Measurements from ENCODE around the gene ITGB3BP. TPM values are rescaled to one million over a fixed set of nuclear protein-coding genes. Genes with fewer than 3 reads are reported as not detected.

Gene ITGB3BP
- total RNA-seq, 1 experiment from 2014 or later, result 50.2 TPM

- no peak for TF ChIP-seq ZNF274 (IDR thresholded peaks at IDR 0.05; ENCODE audit: low read depth, low read length)
These were observed 59.8 kb downstream of the ITGB3BP start (continued) for GRCh38 chr1:63463248-63463647.

GRCh38 chr1:63461661-63462230 is 61.3 kb downstream of the ITGB3BP start:
- no peaks in the 10 kb centered on the region; a peak in 1 of 4 replicates for H3K36me3 ChIP-seq (ENCODE audit: control insufficient read depth in 1 of 2, insufficient read depth in 2 of 2, low read length in 2 of 2)
- intact Hi-C loops (cut with micrococcal nuclease), result no loop called here
- DNase-seq (ENCODE audit: low read depth, low spot score) (no peak), ATAC-seq (no peak)
- ChIA-PET CTCF (no interaction called here), RAD21 (ENCODE audit: low non-redundant PET in 1 of 2, low total read pairs in 2 of 2, uncharacterized antibody in 2 of 2, unreplicated experiment in 2 of 2) (no interaction called here), POLR2A (no interaction called here)
- H3K9me3 ChIP-seq (ENCODE audit: control insufficient read depth in 1 of 2, insufficient read depth in 1 of 2, low read depth in 1 of 2, low read length in 2 of 2), result no peaks in the 10 kb centered on the region; a peak in 1 of 4 replicates
- BruUV-seq (replicated peaks), result no TSS peak
- H3K4me3 ChIP-seq (replicated peaks in 1 of 2; ENCODE audit: low read depth in 1 of 2, low read length in 2 of 2), result no peak overlapping the region
- no peak overlapping the region for H3K27ac ChIP-seq (ENCODE audit: low read depth, low read length)
- H3K4me1 ChIP-seq (ENCODE audit: control insufficient read depth in 1 of 2, insufficient read depth in 2 of 2, low read length in 2 of 2), result no peaks in the 10 kb centered on the region
- H3K9ac ChIP-seq (ENCODE audit: low read length), result no peak overlapping the region
- TF ChIP-seq CBX3 (IDR thresholded peaks at IDR 0.05; ENCODE audit: low read depth) (peak; percentile 83; the same call in 1 of the 2 replicates), EZH2phosphoT487 (IDR thresholded peaks at IDR 0.05; ENCODE audit: borderline replicate concordance) (no peak)
- no peaks in the 10 kb centered on the region; the same call in 1 of the 2 replicates for H3K79me2 ChIP-seq (ENCODE audit: insufficient read depth, low read length)
- no peak overlapping the region for H3K4me2 ChIP-seq (ENCODE audit: low read length)
- no peaks in the 10 kb centered on the region for H3K9me2 ChIP-seq (ENCODE audit: insufficient read depth)
- no peaks in the 10 kb centered on the region for H3K27me3 ChIP-seq (ENCODE audit: insufficient read depth, low read length)
- no peaks in the 10 kb centered on the region for H4K20me1 ChIP-seq (ENCODE audit: insufficient read depth)
- no peak overlapping the region for H2AFZ ChIP-seq (ENCODE audit: low read depth, low read length, poor library complexity, severe bottlenecking)

GRCh38 chr1:63458750-63459149 is 64.3 kb downstream of the ITGB3BP start:
- no peaks in the 10 kb centered on the region; a peak in 1 of 4 replicates for H3K9me3 ChIP-seq (ENCODE audit: control insufficient read depth in 1 of 2, insufficient read depth in 1 of 2, low read depth in 1 of 2, low read length in 2 of 2)
- no peak overlapping the region for H3K9ac ChIP-seq (ENCODE audit: low read length)
- TF ChIP-seq CTCF (IDR thresholded peaks at IDR 0.05 in 2 of 3, conservative IDR thresholded peaks at IDR 0.05 in 1 of 3; ENCODE audit: borderline replicate concordance in 1 of 3, insufficient read depth in 1 of 3, low read depth in 2 of 3, low read length in 2 of 3) (no peak), RAD21 (IDR thresholded peaks at IDR 0.05; ENCODE audit: low read depth) (no peak)
- no peak overlapping the region for H3K4me3 ChIP-seq (replicated peaks in 1 of 2; ENCODE audit: low read depth in 1 of 2, low read length in 2 of 2)
- H4K20me1 ChIP-seq (ENCODE audit: insufficient read depth), result no peaks in the 10 kb centered on the region
- H3K27ac ChIP-seq (ENCODE audit: low read depth, low read length), result no peak overlapping the region
- POLR2A ChIA-PET, result no interaction called here
- RAD21 ChIA-PET (ENCODE audit: low non-redundant PET in 1 of 2, low total read pairs in 2 of 2, uncharacterized antibody in 2 of 2, unreplicated experiment in 2 of 2), result no interaction called here
- no peaks in the 10 kb centered on the region; a peak in 1 of 4 replicates for H3K36me3 ChIP-seq (ENCODE audit: control insufficient read depth in 1 of 2, insufficient read depth in 2 of 2, low read length in 2 of 2)
- no peaks in the 10 kb centered on the region for H3K4me1 ChIP-seq (ENCODE audit: control insufficient read depth in 1 of 2, insufficient read depth in 2 of 2, low read length in 2 of 2)
- no TSS peak for BruUV-seq (replicated peaks)
- ATAC-seq, result no peak
- intact Hi-C loops (cut with micrococcal nuclease), result no loop called here
- DNase-seq (ENCODE audit: low read depth, low spot score), result no peak
- H2AFZ ChIP-seq (ENCODE audit: low read depth, low read length, poor library complexity, severe bottlenecking), result no peak overlapping the region
- H3K4me2 ChIP-seq (ENCODE audit: low read length), result no peak overlapping the region
- no peaks in the 10 kb centered on the region for H3K9me2 ChIP-seq (ENCODE audit: insufficient read depth)
- no peaks in the 10 kb centered on the region for H3K27me3 ChIP-seq (ENCODE audit: insufficient read depth, low read length)
- no peaks in the 10 kb centered on the region; the same call in 1 of the 2 replicates for H3K79me2 ChIP-seq (ENCODE audit: insufficient read depth, low read length)
- CTCF ChIA-PET, result no interaction called here

All from HCT116 (cell line).